BJ (cell line): ENCODE results near the gene TIMM50. TPM values are rescaled to one million over a fixed set of nuclear protein-coding genes. Genes with fewer than 3 reads are reported as not detected.

Source experiments
- CTCF ChIA-PET: fragments of 350-600 bp; formaldehyde crosslinking; extraction: SDS; loops from one replicate; lab custom pipeline; 2021; ENCODE audit warnings: antibody characterized with exemption, inconsistent platforms; lab: Yijun Ruan, JAX
- POLR2A ChIA-PET: fragments of 300-600 bp; sonication (Branson Sonifier 250); formaldehyde crosslinking; extraction: SDS; loops from one replicate; lab custom pipeline; 2021; ENCODE audit warnings: antibody characterized with exemption; lab: Charles Lee
- DNase-seq: peaks from one replicate; pipeline ENCODE4 v3.0.0-alpha.2; 2011; ENCODE audit warnings: low read depth
- H3K27me3 ChIP-seq: 2 replicates; pipeline ENCODE4 v1.6.0; 2011; ENCODE audit warnings: low read length; ENCODE audit not compliant: control insufficient read depth, insufficient read depth
- H3K36me3 ChIP-seq: 2 replicates; pipeline ENCODE4 v1.5.1; 2011; ENCODE audit warnings: low read length; ENCODE audit not compliant: control insufficient read depth, insufficient read depth
- H3K4me3 ChIP-seq: 2 replicates; pipeline ENCODE4 v1.5.1; 2011; ENCODE audit warnings: low read depth, mild to moderate bottlenecking, control low read depth, low read length
- CTCF ChIP-seq: IDR thresholded peaks from 2 replicates; pipeline ENCODE4 v1.5.1; 2011; ENCODE audit warnings: low read depth, mild to moderate bottlenecking, control low read depth, inconsistent platforms, low read length, moderate library complexity; ENCODE audit not compliant: insufficient read depth
- polyA plus RNA-seq: library from polyadenylated mRNA; depleted of rRNA; stranded (reverse); fragments of >200 nt; gene quantifications from 2 replicates; pipeline ENCODE4 v1.2.3, GENCODE V29; 2011

TIMM50 gene
- polyA plus RNA-seq, 1 experiment, result 97.8 TPM

- POLR2A ChIA-PET, result no interaction called here
- no peak for DNase-seq
- Histone ChIP-seq H3K36me3 (peaks cover 9% of the 10 kb centered on the region), H3K27me3 (peaks cover 10% of the 10 kb centered on the region), H3K4me3 (no peak overlapping the region)
- CTCF ChIA-PET, result no interaction called here
- no peak for TF ChIP-seq CTCF
Measured at GRCh38 chr19:39494661-39495060, 14.0 kb downstream of the TIMM50 start.

GRCh38 chr19:39496063-39496462, 15.4 kb downstream of the TIMM50 start:
- no peak for TF ChIP-seq CTCF
- POLR2A ChIA-PET, result interaction anchor here (0.6 kb wide), 1 partner anchor 36 kb away, joined by 3 read pairs; no protein-coding TSS in a partner anchor

GRCh38 chr19:39497701-39497995, 17.0 kb downstream of the TIMM50 start:
- ChIA-PET CTCF (interaction anchor here (0.6 to 2.9 kb wide), 7 partner anchors 11 to 346 kb away, joined by 3 to 15 read pairs (median 3); partner anchors contain the start of gene EID2B), POLR2A (no interaction called here)
- no peak overlapping the region for H3K4me3 ChIP-seq
- DNase-seq, result no peak
- H3K27me3 ChIP-seq, result peaks cover 22% of the 10 kb centered on the region
- no peaks in the 10 kb centered on the region for H3K36me3 ChIP-seq
- TF ChIP-seq CTCF, result no peak

More at GRCh38 chr19:39496063-39496462, 15.4 kb downstream of the TIMM50 start:
- Histone ChIP-seq H3K36me3 (peaks cover 2% of the 10 kb centered on the region), H3K4me3 (no peak overlapping the region), H3K27me3 (peaks cover 19% of the 10 kb centered on the region)
- CTCF ChIA-PET, result interaction anchor here (1.0 to 2.9 kb wide), 3 partner anchors 14 to 37 kb away, joined by 3 to 15 read pairs (median 5); partner anchors contain the start of gene EID2B
- no peak for DNase-seq

DNA sequence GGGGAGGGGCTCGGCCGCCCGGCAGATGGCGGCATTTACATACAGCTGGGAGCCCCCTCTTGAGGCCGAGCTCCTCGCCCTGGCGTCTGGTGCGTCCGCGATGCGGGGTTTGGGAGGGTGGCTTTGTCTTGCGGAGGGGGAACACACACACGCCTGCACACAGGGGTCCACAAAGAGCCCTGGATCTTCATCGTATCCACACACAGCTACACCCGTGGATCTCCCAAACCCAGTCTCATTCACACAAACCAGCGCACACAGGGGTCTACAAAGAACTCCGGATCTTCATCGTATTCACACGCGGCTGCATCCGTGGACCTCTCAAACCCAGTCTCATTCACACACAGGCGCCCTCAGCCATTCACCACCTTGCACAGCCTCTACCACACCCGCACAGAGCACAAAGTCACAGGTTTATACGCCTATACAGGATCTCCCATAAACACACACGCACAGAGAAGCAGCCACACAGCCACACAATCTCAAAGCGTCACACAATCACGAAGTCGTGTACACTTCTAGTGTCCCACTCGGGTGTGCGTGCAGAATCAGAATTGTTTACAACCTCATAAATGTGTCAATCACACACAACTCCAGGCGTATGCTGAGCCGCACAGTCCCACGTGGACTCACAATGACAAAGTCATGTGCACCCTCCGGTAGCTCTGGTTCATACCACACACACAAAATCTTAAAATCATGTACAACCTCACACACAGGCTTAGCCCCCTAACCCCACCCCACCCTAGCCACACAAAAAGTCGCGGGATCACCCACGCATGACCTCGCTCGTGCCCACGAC, 17.6 kb downstream of the TIMM50 start:
- TF ChIP-seq CTCF, result peak; percentile 43; the same call in 1 of the 2 replicates
- Histone ChIP-seq H3K4me3 (no peak overlapping the region), H3K27me3 (peaks cover 22% of the 10 kb centered on the region), H3K36me3 (no peaks in the 10 kb centered on the region)
- POLR2A ChIA-PET, result no interaction called here
- no peak for DNase-seq
- CTCF ChIA-PET, result interaction anchor here (0.6 to 2.9 kb wide), 8 partner anchors 11 to 346 kb away, joined by 3 to 15 read pairs (median 3); partner anchors contain the start of gene EID2B

DNA sequence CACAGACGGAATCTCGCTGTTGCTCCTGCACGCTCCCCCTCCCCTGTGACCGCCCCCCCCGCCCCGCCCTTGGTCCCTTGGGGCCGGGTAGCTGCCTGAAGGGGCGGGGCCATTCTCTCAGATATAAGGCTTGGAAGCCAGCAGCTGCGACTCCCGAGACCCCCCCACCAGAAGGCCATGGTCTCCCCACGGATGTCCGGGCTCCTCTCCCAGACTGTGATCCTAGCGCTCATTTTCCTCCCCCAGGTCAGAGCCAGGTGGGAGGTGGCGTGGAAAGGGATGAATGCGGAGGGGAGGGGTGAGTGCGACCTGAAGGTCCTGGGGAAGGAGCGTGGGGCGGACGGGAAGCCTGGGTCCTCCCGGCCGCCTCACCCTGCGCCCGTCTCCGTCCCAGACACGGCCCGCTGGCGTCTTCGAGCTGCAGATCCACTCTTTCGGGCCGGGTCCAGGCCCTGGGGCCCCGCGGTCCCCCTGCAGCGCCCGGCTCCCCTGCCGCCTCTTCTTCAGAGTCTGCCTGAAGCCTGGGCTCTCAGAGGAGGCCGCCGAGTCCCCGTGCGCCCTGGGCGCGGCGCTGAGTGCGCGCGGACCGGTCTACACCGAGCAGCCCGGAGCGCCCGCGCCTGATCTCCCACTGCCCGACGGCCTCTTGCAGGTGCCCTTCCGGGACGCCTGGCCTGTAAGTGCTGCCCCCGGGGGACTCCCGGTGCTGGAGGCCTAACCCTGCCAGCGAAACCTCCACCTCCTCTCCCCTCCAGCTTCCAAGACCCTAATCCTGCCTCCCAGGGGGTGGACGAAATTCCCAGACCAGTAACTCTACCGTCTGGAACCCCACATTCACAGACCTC, 18.4 kb downstream of the TIMM50 start, which contains the start of gene DLL3:
TSS of gene DLL3 (plus strand) at position 150 of the 845 bp plus-strand sequence. CDS start at position 178, 28 bp downstream.
- H3K36me3 ChIP-seq, result no peaks in the 10 kb centered on the region
- H3K4me3 ChIP-seq, result no peak within 1 kb of the TSS
- DNase-seq, result no peak
- ChIA-PET POLR2A (no interaction called here), CTCF (interaction anchor here (0.6 to 0.9 kb wide), 2 partner anchors 36 to 41 kb away, joined by 3 read pairs; partner anchors contain the start of gene EID2)
- peaks cover 22% of the 10 kb centered on the region for H3K27me3 ChIP-seq
- no peak for TF ChIP-seq CTCF
